ENCODE data around the gene TSTD2.

Gene TSTD2

DNA sequence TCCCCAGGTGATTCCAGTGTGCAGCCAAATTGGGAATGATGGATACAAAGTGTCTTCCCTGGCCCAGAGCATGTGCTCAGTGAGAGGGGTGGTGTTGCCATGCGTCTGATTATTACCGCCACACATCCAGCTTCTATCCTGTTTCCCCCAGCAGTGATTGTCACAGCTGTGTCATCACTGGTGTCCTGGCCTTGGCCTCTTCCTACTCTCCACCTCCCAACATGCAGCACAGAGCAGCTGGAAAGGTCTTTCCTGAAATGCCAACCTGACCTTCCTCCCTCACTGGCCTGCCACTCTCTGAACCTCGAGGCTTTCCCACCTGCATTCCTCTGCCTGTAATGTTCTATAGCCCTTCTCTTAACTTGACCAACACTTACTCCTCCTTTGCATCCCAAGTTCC, 71.7 kb downstream of the TSTD2 start:
- H3K79me2 ChIP-seq = no peaks in the 10 kb centered on the region
- peaks cover 19% of the 10 kb centered on the region for H3K4me1 ChIP-seq
- no peaks in the 10 kb centered on the region for H3K36me3 ChIP-seq (ENCODE audit: control insufficient read depth, insufficient read depth, low read length)
- no peak overlapping the region for H3K9ac ChIP-seq
- H3K27ac ChIP-seq = no peak overlapping the region
- no peaks in the 10 kb centered on the region for H3K9me3 ChIP-seq (ENCODE audit: control insufficient read depth, low read length)
- TF ChIP-seq, protein P1, sequence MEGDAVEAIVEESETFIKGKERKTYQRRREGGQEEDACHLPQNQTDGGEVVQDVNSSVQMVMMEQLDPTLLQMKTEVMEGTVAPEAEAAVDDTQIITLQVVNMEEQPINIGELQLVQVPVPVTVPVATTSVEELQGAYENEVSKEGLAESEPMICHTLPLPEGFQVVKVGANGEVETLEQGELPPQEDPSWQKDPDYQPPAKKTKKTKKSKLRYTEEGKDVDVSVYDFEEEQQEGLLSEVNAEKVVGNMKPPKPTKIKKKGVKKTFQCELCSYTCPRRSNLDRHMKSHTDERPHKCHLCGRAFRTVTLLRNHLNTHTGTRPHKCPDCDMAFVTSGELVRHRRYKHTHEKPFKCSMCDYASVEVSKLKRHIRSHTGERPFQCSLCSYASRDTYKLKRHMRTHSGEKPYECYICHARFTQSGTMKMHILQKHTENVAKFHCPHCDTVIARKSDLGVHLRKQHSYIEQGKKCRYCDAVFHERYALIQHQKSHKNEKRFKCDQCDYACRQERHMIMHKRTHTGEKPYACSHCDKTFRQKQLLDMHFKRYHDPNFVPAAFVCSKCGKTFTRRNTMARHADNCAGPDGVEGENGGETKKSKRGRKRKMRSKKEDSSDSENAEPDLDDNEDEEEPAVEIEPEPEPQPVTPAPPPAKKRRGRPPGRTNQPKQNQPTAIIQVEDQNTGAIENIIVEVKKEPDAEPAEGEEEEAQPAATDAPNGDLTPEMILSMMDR (IDR thresholded peaks at IDR 0.05) = no peak
- no peak overlapping the region for H3K4me2 ChIP-seq (ENCODE audit: low read length)
- no peaks in the 10 kb centered on the region for H3K27me3 ChIP-seq (ENCODE audit: control insufficient read depth, insufficient read depth, low read length)
- no peak overlapping the region for H2AFZ ChIP-seq
- H3K4me3 ChIP-seq (ENCODE audit: low read depth, low read length) = no peak overlapping the region

DNA sequence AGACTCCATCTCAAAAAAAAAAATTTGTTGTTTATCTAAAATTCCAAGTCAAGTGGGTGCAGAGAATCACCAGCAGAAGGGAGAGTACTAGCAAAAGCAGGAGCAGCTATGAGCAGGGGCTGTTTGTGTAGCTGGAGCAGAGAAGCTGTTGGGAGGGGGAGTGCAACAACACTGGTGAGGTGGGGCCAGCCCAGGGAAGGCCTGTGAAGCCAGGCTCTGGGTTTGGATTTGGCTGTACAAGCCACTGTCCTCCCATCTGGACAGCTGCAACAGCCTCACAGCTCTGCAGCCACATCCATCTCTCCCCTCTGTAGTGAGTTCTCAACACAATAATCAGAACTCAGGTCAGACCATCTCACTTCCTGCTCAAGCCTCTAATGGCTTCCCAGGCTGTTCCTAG, 72.3 kb downstream of the TSTD2 start:
- Histone ChIP-seq H3K9me3 (ENCODE audit: control insufficient read depth, low read length) (no peaks in the 10 kb centered on the region), H3K9ac (no peak overlapping the region), H2AFZ (no peak overlapping the region), H3K79me2 (no peaks in the 10 kb centered on the region), H3K27ac (no peak overlapping the region), H3K4me3 (ENCODE audit: low read depth, low read length) (no peak overlapping the region), H3K36me3 (ENCODE audit: control insufficient read depth, insufficient read depth, low read length) (no peaks in the 10 kb centered on the region), H3K27me3 (ENCODE audit: control insufficient read depth, insufficient read depth, low read length) (no peaks in the 10 kb centered on the region), H3K4me1 (peaks cover 19% of the 10 kb centered on the region), H3K4me2 (ENCODE audit: low read length) (no peak overlapping the region)
- TF ChIP-seq, protein P1 (IDR thresholded peaks at IDR 0.05) = no peak

DNA sequence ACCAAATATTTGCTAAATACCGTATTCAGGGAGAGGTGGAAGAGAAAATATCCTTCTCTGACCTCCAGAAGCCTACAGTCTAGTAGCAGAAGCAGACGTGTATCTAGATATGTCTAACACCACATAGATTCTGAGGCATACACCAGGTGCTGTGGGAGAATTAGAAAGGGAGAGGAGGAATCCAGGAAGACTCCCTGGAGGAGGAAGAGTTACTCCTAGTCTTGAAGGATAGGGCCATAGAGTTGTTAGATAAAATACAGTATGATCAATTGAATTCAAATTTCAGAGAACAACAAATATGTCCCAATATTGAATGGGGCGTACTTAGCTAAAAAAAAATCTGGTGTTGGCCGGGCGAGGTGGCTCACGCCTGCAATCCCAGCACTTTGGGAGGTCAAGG, 73.0 kb downstream of the TSTD2 start:
- Histone ChIP-seq H3K79me2 (no peaks in the 10 kb centered on the region), H3K4me1 (peaks cover 19% of the 10 kb centered on the region), H3K4me2 (ENCODE audit: low read length) (no peak overlapping the region), H3K36me3 (ENCODE audit: control insufficient read depth, insufficient read depth, low read length) (no peaks in the 10 kb centered on the region), H3K27ac (no peak overlapping the region), H2AFZ (no peak overlapping the region), H3K27me3 (ENCODE audit: control insufficient read depth, insufficient read depth, low read length) (no peaks in the 10 kb centered on the region), H3K4me3 (ENCODE audit: low read depth, low read length) (no peak overlapping the region), H3K9me3 (ENCODE audit: control insufficient read depth, low read length) (no peaks in the 10 kb centered on the region), H3K9ac (no peak overlapping the region)
- TF ChIP-seq, protein P1 (IDR thresholded peaks at IDR 0.05) = no peak

DNA sequence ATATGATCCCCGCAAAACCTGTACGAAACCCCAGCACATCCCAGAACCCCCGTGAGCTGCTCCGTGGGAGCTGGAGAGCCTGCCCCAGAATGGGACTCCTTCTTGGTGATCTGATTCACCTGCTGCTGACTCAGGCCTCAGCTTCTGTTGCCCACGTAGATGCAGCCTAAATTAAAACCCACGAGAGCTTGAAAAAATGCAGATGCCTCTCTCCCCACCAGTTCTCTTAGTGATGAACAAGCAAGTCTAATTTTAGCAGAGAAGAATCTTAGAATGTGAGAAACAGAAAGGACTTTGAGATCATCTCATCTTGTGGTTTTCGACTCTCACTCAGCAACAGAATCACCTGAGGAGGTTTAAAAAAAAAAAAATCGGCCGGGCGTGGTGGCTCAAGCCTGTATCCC, 74.1 kb downstream of the TSTD2 start:
- Histone ChIP-seq H3K36me3 (ENCODE audit: control insufficient read depth, insufficient read depth, low read length) (no peaks in the 10 kb centered on the region), H3K4me3 (ENCODE audit: low read depth, low read length) (no peak overlapping the region), H3K79me2 (no peaks in the 10 kb centered on the region), H3K9ac (no peak overlapping the region), H3K9me3 (ENCODE audit: control insufficient read depth, low read length) (no peaks in the 10 kb centered on the region), H3K4me2 (ENCODE audit: low read length) (peak overlapping the region; percentile 33), H3K27ac (peak overlapping the region; percentile 60), H3K4me1 (peaks cover 11% of the 10 kb centered on the region), H3K27me3 (ENCODE audit: control insufficient read depth, insufficient read depth, low read length) (no peaks in the 10 kb centered on the region), H2AFZ (peak overlapping the region; percentile 47)
- TF ChIP-seq, protein P1 (IDR thresholded peaks at IDR 0.05) = no peak

DNA sequence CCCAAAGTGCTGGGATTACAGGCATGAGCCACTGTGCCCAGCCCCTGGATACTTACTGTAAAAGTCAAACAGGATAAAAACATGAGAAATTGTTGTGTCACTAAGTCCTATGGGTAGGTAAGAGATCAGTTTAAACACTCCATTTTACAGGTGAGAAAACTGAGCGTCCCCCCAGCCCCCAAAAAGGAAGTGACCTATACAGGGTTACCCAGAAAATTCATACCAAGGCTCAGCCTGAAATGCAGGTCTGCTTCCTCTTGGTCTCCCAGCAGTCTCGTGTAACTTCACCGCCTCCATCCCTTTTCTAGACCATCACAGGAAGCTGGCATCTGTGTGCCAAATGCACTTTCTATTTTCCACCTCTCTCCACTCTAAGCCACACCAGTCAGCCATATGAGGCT, 74.5 kb downstream of the TSTD2 start:
- no peaks in the 10 kb centered on the region for H3K9me3 ChIP-seq (ENCODE audit: control insufficient read depth, low read length)
- H3K9ac ChIP-seq = no peak overlapping the region
- H3K27ac ChIP-seq = peak overlapping the region; percentile 60
- no peaks in the 10 kb centered on the region for H3K27me3 ChIP-seq (ENCODE audit: control insufficient read depth, insufficient read depth, low read length)
- H3K4me2 ChIP-seq (ENCODE audit: low read length) = peak overlapping the region; percentile 33
- peak overlapping the region; percentile 47 for H2AFZ ChIP-seq
- peaks cover 8% of the 10 kb centered on the region for H3K4me1 ChIP-seq
- TF ChIP-seq, protein P1 (IDR thresholded peaks at IDR 0.05) = no peak
- H3K4me3 ChIP-seq (ENCODE audit: low read depth, low read length) = no peak overlapping the region
- H3K79me2 ChIP-seq = no peaks in the 10 kb centered on the region
- no peaks in the 10 kb centered on the region for H3K36me3 ChIP-seq (ENCODE audit: control insufficient read depth, insufficient read depth, low read length)

Measured in parathyroid adenoma (tissue), 2 donors.